HuH-7 (cell line): Measurements from ENCODE around the gene XCL2.
"Not testable (repeated sequence)": the region's sequence is repeated elsewhere in the genome, so short reads cannot be mapped to it uniquely, and the experiment has no call there.

Source experiments
- DNase-seq: peaks from one replicate; pipeline ENCODE4 v3.0.0; 2011; ENCODE audit warnings: low spot score

XCL2 gene

DNA sequence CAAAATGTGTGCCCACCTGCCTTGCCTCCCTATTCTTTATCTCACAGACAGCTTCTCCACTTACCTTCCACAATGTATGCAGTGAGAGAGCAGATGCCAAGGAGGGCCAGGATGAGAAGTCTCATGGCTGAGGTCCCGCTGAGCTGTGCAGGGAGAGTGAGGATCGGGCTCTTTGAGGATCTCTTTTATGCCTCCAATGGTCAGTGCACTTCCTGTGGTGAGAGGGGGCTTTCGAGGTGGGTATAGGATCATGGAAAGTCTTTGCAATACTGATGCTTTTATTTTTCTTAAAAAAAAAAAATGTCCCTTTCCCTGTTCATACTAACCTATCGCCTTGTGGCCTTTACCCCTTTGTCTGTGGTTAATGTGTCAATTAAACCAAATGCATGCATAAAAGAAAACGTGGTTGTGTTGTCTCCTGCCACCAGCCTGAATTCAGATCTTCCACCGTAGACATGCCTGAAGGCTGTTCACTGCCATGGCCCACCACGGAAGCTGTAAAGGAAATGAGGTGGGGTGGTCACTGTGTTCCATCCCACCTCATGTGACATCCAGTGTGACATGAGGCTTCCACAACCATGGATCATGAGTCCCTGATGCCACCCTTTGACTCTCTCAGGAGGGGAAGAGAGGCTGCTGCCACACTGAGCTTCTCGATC, at the start of gene XCL2:
Gene XCL2 (minus strand): TSS at position 158 of the 659 bp plus-strand sequence. CDS start 33 bp downstream, at position 125.
- not testable (repeated sequence) for DNase-seq

DNA sequence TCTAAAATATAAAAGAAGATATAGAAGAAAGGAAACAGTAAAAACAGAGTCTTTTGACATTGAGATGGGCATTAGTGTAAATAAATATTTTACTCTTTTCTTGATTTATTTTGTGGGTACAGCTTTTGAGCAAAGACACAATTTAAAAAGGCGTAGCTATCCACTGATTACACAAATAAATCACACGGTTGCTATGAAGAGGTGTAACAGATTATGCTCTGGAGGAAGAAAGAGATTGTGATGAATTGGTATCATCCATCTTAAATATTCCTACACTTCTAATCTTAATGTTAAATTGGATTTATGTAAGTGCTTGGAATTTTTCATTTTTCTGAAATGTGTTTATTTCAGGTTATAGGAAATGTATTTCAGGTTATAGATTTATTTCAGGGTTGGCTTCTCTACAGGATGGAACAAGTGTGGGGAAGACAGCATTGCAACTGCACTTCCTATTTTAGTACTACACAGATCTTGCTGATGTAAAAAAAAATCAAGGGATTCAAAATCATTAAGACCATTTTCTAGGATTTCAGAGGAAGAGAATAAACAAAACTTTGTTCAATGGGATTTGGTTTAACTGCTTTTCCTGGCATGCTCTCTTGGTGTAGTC, 47.9 kb upstream of the XCL2 start:
- DNase-seq, result no peak

DNA sequence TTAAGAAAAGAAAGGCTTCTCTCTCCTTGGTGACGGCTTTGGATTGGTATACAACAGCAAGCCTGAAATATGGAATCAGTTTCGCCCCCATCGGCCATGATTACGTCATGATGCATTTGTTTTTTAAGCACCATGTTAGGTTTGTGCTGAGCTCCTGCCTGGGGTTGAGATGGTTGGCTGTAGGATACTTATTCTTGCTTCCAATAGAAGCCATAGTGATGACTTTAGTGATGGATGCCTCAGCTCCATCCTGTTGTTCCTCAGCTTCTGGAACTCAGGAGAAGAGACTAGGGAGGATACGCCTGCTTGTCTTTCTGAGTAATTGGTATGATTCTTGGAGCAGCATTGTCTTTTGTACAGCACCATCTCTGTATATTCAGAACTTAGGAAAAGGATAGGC, 47.3 kb upstream of the XCL2 start:
- DNase-seq, result no peak

- DNase-seq, result no peak
Observed at GRCh38 chr1:168589167-168589566, 45.4 kb upstream of the XCL2 start.

- DNase-seq, result no peak
Observed at GRCh38 chr1:168585937-168586336, 42.1 kb upstream of the XCL2 start.

GRCh38 chr1:168585191-168585590, 41.4 kb upstream of the XCL2 start:
- no peak for DNase-seq

DNA sequence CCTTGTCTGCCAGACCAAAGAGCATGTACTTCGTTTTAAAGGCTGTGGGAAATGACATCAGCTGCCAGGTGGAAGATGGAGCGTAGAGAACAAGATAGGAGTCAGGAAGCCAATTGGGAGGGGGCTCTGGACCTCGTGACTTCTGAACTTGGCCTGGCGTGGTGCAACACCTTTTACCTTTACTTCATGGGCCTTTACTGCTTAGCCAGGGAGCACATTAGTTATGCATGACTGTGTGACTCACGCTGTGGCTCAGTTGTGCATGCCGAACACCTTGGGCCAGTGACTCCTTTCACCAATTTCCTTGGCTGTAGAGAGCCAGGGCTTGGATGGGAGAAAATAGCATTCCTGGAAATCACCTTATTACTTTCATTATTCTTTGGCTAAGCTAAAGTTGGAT, 39.8 kb upstream of the XCL2 start:
- DNase-seq, result no peak

DNA sequence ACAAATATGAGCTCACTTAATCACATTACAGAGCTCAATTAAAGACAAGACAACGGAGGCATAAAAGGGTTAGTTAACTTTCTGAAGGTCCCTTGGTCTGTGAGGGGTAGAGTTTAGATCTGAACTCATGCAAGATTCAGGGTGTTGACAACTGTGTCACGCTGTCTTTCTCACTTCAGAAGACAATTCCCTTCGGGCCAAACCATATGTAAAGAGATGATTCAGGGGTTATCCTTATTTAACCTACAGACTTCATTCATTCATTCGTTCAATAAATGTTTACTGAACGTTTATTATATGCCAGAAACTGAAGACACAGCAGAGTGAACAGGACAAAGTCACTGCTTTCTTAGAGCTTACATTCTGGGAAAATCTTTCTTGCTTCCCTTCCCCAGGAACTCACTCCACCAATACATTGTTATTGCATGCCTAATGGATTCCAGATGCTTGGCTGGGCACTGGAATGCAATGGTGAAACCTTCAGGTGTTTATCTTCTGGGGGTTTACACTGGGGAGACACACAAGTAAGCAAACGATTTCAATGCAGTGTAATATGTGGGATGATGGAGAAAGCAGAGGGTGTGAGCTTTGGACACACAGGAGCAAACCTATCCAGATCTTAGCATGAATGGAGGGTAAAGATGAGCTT, 39.0 kb upstream of the XCL2 start:
- DNase-seq, result no peak

GRCh38 chr1:168581817-168582572, 38.2 kb upstream of the XCL2 start:
- DNase-seq, result no peak

GRCh38 chr1:168580991-168581390, 37.2 kb upstream of the XCL2 start:
- not testable (repeated sequence) for DNase-seq

GRCh38 chr1:168580290-168580689, 36.5 kb upstream of the XCL2 start:
- not testable (repeated sequence) for DNase-seq

DNA sequence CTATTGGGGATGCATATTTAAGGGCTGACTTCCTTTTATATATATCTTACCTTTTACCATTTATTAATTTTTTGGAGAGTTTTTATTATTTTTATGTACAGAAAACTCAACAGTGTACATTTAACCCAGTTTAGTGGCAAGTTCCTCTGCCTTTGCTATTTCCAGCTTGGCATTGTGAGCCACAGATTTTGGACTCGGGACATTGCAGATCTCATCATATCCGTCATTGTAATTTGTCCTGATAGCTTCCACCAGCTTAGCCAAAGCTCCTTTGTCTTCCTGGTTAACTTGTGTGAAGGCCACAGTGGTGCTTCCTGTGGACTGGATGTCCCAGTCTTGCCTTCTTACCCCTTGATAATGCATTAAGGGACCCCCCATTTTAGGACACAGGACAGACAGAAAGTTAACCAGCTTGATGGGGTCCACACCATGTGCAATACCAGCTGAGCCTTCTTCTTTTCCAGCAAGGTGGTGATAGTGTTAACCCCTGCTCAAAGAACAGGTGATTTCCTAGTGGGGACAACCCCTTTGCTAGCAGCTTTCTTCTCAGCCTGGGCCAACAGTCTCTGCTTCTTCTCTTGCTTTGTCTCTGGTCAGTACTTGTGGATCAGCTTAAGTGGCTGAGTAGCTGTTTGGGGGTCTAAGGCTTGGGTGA, 34.9 kb upstream of the XCL2 start:
- not testable (repeated sequence) for DNase-seq

DNA sequence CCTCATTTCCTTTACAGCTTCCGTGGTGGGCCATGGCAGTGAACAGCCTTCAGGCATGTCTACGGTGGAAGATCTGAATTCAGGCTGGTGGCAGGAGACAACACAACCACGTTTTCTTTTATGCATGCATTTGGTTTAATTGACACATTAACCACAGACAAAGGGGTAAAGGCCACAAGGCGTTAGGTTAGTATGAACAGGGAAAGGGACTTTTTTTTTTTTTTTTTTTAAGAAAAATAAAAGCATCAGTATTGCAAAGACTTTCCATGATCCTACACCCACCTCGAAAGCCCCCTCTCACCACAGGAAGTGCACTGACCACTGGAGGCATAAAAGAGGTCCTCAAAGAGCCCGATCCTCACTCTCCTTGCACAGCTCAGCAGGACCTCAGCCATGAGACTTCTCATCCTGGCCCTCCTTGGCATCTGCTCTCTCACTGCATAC, 32.5 kb upstream of the XCL2 start, which contains the start of gene XCL1:
Gene XCL1 (plus strand): TSS at position 361 of the 444 bp plus-strand sequence. CDS start 33 bp downstream, at position 394.
- not testable (repeated sequence) for DNase-seq

DNA sequence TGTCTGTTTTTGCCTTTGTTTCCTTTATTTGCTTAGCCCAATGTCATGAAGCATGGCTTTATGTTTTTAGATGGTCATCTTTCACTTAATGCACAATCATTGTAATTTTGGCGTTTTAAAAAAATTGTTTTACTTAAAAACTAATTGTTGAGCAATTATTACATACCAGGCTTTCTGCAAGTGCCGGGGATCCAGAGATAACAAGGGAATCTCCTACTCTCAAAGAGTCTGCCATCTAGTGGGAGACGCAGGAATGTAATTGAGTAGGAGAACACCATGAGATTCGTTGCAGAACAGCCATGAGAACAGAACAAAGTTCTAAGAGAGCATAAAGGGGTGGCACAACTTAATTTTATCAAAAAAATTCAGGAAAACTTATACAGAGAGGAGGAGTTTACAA, 30.4 kb upstream of the XCL2 start:
- not testable (repeated sequence) for DNase-seq

- DNase-seq, result no peak
Observed at GRCh38 chr1:168572633-168573032, 28.8 kb upstream of the XCL2 start.

DNA sequence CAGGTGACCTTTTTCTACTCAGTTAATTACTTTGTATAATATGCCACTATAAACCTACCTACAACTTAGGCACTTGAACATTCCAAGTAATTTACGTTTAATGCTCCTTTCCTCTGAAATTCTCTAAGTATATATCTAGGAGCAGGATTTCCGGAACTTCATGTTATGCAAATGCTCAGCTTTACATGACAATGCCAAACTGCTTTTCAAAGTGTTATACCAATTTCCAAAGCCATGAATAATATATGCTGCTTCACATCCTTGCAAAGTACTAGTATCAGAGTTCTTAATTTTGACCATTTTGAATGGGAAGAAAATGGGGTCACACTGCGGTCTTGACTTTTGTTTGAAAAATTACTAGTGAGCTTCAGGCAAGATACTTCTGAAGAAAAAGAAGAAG, 26.9 kb upstream of the XCL2 start:
- no peak for DNase-seq

DNA sequence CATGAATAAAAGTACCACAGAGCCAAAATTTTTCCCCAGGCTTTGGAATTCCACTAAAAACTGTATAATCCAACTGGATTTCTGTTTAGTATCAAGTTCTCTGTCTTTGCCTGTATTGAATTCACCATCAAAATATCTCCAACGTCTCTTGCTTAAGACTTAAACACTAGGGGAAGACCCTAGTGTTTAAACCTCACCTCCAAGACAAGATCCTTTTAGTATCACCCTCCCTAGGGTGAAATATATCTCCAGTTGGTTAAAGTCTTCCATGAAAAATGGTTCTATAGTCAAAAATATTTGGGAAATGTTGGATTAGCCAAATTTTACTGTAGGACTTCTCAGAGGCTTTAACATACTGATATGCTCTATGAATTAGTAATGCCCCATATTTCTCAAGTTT, 24.5 kb upstream of the XCL2 start:
- DNase-seq, result no peak

GRCh38 chr1:168567568-168567967, 23.8 kb upstream of the XCL2 start:
- no peak for DNase-seq

- no peak for DNase-seq
Observed at GRCh38 chr1:168567007-168567406, 23.2 kb upstream of the XCL2 start.

DNA sequence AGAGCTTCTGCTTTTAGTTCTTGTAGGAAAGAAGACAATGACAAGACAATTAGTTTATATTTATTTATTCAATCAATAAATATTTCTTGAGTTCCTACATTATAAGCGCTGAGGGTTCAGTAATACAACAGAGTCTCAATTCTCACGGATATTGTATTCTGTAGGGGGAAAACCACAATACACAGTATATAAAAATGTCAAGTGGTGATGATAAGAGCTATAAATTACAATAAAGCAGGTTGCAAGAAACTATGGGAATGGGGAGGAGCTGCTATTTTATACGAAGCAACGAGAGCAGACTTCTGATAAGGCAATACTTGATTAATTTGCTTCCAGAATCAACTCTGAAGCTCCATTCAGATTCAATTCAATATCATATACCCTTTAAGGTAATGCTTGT, 22.0 kb upstream of the XCL2 start:
- DNase-seq, result no peak

DNA sequence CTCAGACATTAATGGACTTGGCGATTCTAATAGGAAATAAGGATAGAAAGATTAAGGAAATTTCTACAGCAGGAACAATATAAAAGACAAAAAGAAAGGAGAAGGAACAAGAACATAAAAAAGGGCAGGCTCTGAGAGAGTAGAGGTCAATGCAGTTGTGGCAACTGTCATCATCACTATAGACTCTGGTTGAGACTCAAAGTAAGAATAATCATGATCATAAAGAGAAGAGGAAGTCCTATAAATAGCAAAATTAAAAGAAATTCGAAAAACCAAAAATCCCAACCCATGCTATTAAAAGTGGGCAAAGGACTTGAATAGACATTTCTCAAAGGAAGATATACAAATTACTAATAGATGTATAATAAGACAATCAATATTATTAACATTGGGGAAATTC, 18.2 kb upstream of the XCL2 start:
- no peak for DNase-seq

DNA sequence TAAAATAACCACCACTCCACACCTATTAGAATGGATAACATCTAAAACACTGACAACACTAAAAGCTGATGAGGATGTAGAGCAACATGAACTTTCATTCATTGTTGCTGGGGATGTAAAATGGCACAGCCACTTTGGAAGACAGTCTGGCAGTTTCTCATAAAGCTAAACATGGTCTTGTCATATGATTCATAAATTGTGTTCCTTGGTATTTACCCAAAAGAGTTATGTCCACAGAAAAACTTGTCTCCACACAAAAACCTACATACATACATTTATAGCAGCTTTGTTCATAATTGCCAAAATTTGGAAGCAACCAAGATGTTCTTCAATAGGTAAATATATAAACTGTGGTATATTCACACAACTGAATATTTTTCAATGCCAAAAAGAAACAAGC, 16.6 kb upstream of the XCL2 start:
- no peak for DNase-seq
